Measurements from ENCODE around the gene SERPING1.

DNA sequence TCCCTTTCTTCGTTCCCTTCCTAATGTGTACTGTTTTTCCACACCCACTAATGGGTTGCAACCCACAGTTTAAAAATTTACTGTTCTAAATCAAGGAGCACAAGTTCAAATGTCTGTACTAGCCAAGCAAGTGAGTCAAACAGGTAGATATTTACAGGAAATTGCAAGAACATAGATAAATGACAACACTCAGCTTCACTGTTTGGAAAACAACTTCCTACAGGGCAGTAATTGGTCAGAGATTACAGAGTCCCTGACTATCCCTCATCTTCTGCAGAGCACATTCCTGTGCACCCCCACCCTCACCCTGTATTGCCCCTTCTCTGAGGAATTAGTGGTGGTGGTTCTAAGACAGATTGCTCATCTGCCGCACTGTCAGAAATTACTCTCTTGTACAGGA lies 1.9 kb downstream of the SERPING1 start:
- TF ChIP-seq POLR2A (IDR thresholded peaks at IDR 0.05), result no peak
- TF ChIP-seq, protein P1, sequence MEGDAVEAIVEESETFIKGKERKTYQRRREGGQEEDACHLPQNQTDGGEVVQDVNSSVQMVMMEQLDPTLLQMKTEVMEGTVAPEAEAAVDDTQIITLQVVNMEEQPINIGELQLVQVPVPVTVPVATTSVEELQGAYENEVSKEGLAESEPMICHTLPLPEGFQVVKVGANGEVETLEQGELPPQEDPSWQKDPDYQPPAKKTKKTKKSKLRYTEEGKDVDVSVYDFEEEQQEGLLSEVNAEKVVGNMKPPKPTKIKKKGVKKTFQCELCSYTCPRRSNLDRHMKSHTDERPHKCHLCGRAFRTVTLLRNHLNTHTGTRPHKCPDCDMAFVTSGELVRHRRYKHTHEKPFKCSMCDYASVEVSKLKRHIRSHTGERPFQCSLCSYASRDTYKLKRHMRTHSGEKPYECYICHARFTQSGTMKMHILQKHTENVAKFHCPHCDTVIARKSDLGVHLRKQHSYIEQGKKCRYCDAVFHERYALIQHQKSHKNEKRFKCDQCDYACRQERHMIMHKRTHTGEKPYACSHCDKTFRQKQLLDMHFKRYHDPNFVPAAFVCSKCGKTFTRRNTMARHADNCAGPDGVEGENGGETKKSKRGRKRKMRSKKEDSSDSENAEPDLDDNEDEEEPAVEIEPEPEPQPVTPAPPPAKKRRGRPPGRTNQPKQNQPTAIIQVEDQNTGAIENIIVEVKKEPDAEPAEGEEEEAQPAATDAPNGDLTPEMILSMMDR (IDR thresholded peaks at IDR 0.05), result no peak

Measured in uterus (tissue), 2 donors.